ENCODE data around the gene UBR1.
A peak's percentile ranks its signal among the peaks of the same experiment; 100 is the strongest.

GRCh38 chr15:42920519-42921341 is 185.1 kb downstream of the UBR1 start, which contains the start of gene TTBK2:
- TF ChIP-seq CTCF (IDR thresholded peaks at IDR 0.05), result peak; percentile 8 to 23 (median 11)
- peak; percentile 82 to 93 for TF ChIP-seq POLR2AphosphoS5 (IDR thresholded peaks at IDR 0.05; ENCODE audit: insufficient read depth in 1 of 2, low read depth in 1 of 2)
- peak in 1 of 2 donors; percentile 65 for TF ChIP-seq POLR2A (IDR thresholded peaks at IDR 0.05)
